Skeletal muscle tissue (tissue), 4 donors: ENCODE data around the gene PLEKHA7. TPM values are rescaled to one million over a fixed set of nuclear protein-coding genes. Genes with fewer than 3 reads are reported as not detected.

ENCODE experiments used
- H3K27ac ChIP-seq: one replicate; pipeline ENCODE4 v1.7.0; 2013; ENCODE audit warnings: mild to moderate bottlenecking, low read depth, low read length, inconsistent platforms
- H3K27me3 ChIP-seq, 3 donors: one replicate each; pipeline ENCODE4 v1.7.0; 2013; ENCODE audit warnings: low read length in 3 of 3; ENCODE audit not compliant: control insufficient read depth in 3 of 3, insufficient read depth in 3 of 3
- H3K36me3 ChIP-seq, 3 donors: one replicate each; pipeline ENCODE4 v1.7.0; 2013; ENCODE audit warnings: low read length in 3 of 3; ENCODE audit not compliant: control insufficient read depth in 3 of 3, insufficient read depth in 3 of 3
- H3K4me1 ChIP-seq, 3 donors: one replicate each; pipeline ENCODE4 v1.7.0; 2013; ENCODE audit warnings: low read length in 3 of 3, mild to moderate bottlenecking in 3 of 3; ENCODE audit not compliant: control insufficient read depth in 3 of 3, insufficient read depth in 3 of 3
- H3K4me3 ChIP-seq, 3 donors: one replicate each; pipeline ENCODE4 v1.7.0; 2013; ENCODE audit warnings: low read length in 3 of 3
- H3K9ac ChIP-seq, 3 donors: one replicate each; pipeline ENCODE4 v1.7.0; 2013; ENCODE audit warnings: low read length in 3 of 3, mild to moderate bottlenecking in 3 of 3, moderate library complexity in 2 of 3, low read depth in 1 of 3
- H3K9me3 ChIP-seq, 3 donors: one replicate each; pipeline ENCODE4 v1.7.0; 2013; ENCODE audit warnings: low read length in 3 of 3; ENCODE audit not compliant: control insufficient read depth in 3 of 3
- total RNA-seq: library from RNA; depleted of rRNA; stranded (reverse); fragments of >200 nt; gene quantifications from one replicate; pipeline ENCODE4 v1.2.3, GENCODE V29; 2014
- donor health status: Osteomylitis.

Gene PLEKHA7
- total RNA-seq, 1 donor from 2014 or later = 5.2 TPM

DNA sequence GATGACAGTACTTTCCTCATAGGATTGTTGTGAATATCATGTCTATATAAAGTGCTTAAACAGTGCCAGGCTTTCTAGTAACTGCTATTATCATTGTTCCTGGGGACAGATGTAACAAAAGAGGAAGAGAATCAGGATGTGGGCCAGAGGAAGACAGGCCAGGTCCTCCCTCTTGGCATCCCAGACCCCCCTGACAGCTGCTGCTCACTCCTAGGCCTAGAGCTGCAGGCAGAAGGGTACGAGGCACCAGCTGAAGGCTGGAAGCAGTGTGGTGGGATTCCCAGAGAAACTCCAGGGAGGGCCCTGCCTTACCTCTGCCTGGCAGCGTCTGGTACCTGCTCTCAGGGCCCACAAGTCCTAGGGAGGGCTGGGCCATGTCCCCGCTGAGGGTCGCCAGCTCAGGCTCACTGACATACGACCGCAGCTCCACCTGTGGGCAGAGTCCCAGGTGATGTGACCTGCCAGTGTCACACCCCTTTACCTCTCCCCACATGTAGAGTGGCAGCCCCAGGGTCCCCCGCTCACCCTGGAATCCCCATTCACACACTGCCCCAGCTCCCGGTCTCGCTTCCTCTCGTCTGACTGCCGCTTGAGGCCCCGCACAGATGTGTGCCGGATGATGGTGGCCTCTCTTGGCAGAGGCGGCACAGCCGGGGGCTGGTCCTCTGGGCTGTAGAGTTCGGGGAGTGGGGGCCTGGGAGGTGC lies 223.6 kb downstream of the PLEKHA7 start:
- Histone ChIP-seq H3K9ac (no peak overlapping the region), H3K27me3 (no peaks in the 10 kb centered on the region), H3K9me3 (no peaks in the 10 kb centered on the region), H3K27ac (no peak overlapping the region), H3K36me3 (no peaks in the 10 kb centered on the region), H3K4me1 (peaks cover 12 to 18% (median 16%) of the 10 kb centered on the region in 3 donors), H3K4me3 (no peak overlapping the region)

DNA sequence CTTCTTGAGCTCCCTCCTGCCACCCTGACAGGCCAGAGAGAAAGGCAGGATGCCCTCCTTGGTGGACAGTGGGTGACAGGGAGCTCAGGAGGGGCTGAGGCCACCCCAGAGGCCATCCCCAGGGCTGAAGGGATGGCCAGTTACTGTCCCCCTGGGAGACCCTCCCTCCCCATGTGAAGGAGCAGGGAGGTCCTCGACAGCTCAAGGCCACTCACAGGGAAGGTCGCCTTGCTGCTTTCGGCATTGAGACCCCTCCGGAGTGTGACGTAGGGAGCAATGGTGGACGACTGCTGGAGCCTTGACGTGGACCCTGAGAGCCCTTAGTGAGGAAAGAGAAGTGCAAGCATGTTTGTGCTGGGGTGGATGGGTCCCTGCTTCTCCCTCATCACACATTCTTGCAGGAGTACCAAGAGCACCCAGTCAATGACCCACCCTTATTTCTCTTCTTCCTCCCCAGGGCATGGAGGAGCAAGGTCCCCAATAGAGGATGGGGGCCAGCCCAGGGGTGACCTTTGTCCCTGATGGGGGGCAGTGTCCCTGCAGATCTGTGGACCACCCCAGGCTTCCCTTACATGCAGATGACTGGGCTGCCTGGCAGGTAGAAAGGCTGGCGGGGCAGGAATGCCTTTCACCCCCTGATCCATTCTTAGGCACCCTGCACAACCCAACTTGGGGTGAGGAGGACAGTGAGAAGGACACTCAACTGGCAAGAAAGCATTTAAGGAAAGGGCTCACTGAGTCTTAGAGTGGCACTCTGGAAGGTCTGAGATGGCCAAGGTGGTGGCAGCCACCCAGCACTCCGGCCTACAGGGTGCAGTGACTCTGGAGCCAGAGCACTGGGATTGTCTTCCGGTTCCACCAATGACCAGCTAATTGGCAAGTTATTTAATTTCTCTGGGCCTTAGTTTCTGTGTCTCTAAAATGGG lies 224.4 kb downstream of the PLEKHA7 start:
- Histone ChIP-seq H3K27me3 (no peaks in the 10 kb centered on the region), H3K9me3 (no peaks in the 10 kb centered on the region), H3K4me1 (peaks cover 12 to 18% (median 17%) of the 10 kb centered on the region in 3 donors), H3K27ac (no peak overlapping the region), H3K9ac (no peak overlapping the region), H3K36me3 (no peaks in the 10 kb centered on the region), H3K4me3 (no peak overlapping the region)

DNA sequence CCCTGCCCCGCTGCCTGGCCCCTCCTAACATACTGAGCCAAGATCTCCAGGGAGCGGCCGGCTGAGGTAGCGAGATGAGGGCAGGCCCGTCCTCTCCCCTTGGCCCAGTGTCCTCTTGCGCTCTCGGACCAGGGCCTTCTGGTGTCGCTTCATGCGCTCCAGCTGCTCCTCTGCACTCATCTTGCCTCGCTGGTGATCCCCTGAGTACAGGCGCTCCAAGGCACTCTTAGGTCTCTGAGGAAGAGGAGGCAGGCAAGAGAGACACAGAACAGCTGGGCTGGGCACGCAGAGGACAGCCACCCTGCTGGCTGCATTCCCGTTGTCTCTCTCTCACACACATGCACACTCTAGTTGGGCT lies 225.2 kb downstream of the PLEKHA7 start:
- Histone ChIP-seq H3K27me3 (no peaks in the 10 kb centered on the region), H3K36me3 (no peaks in the 10 kb centered on the region), H3K4me1 (peaks cover 12 to 18% (median 17%) of the 10 kb centered on the region in 3 donors), H3K9ac (no peak overlapping the region), H3K27ac (no peak overlapping the region), H3K4me3 (no peak overlapping the region), H3K9me3 (no peaks in the 10 kb centered on the region)

DNA sequence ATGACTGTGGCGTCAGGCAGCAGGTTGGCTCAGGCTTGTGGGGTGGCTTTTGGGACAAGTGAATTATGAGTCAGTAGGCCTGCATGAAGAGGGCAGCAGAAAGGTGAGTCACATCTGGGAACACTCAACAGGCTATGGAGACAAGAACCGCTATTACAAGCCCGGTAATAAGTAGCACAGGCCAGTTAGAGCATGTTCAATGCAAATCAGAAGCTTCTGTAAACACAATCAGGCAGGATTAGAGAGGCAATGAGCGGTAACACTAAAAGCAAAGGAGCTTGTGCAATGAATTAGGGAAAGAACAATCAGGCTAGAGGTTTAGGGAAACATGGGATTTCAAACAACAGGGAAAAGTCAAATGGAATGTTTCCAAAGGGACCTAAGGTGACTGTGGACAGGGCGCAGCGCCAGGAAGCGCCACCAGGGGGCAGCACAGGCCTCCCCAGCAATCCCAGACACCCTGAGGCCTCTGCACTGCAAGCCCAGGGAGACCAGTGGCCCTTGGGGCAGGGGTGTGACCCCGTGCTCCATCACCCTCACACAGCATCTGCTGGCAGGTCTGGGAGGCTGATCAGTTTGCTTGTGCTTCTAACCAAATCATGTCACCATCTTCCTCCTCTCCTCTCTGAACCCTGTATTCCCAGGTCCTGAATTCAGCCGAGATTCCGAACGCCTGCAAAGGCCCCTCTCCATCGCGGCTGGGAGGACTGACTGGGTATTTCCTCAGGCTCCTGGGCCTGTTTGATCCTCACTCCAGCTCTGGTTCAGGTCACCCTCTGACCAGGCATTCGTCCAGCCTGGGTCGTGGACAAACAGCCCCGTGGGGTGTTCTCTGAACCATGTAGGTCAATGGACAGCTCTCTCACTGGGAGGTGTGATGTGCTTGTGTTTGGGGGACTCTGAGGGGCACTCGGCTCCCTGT lies 225.8 kb downstream of the PLEKHA7 start:
- H3K9ac ChIP-seq = no peak overlapping the region
- no peaks in the 10 kb centered on the region for H3K9me3 ChIP-seq
- no peak overlapping the region for H3K4me3 ChIP-seq
- peaks cover 12 to 18% (median 17%) of the 10 kb centered on the region in 3 donors for H3K4me1 ChIP-seq
- H3K36me3 ChIP-seq = no peaks in the 10 kb centered on the region
- no peak overlapping the region for H3K27ac ChIP-seq
- no peaks in the 10 kb centered on the region for H3K27me3 ChIP-seq

DNA sequence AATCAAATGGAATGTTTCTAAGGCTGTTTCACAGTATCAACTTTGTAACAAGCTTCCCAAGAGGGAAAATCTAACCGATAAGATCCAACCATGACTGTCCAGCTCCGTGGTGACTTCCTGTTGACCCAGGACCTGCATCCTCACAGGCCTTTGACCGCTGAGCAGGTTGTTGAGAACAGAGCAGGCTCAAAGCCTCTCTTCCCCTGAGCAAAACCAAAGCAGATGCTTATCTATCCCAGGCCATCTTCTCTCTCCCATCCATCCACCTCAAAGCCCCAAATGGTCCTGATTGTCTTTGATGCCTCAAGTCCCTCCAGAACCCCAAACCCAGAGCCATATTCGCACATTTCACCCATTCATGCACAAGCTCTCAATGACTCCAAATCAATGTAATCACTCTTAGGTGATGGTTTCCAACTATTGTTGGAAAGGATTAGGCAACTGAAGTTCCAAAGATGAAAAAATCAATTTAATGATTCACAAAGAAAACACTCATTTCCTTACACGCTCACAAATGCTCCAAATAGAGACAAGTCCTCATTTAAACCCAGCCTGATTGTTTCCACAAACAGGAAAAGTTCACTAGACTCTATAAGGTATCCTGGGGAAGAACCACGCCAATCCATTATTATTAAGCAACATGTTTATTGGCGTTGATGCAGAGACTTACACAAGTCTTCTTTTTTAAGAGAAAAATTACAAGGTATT lies 227.0 kb downstream of the PLEKHA7 start:
- no peak overlapping the region for H3K27ac ChIP-seq
- H3K4me3 ChIP-seq = no peak overlapping the region
- H3K9ac ChIP-seq = no peak overlapping the region
- H3K36me3 ChIP-seq = no peaks in the 10 kb centered on the region
- H3K27me3 ChIP-seq = no peaks in the 10 kb centered on the region
- H3K4me1 ChIP-seq = peaks cover 12 to 17% (median 14%) of the 10 kb centered on the region in 3 donors
- H3K9me3 ChIP-seq = no peaks in the 10 kb centered on the region

DNA sequence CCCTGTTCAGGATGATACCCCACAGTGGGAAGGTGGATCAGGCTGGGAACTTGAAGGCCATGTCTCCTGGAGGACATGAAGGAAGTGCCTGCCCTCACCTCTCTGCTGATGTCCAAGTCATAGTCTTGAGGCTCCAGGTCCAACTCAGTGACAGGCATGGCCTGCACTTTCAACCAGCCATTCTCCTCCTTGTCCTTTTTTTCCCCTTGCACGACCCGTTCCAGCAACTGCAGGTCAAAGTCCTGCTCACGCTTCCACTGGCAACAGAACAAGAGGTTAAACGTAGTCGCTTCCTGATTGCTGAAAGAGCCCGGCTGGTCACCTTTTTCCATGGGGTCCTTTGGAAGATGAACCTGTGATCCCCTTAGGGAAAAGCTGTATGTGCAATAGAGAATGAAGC lies 228.1 kb downstream of the PLEKHA7 start:
- no peak overlapping the region for H3K27ac ChIP-seq

DNA sequence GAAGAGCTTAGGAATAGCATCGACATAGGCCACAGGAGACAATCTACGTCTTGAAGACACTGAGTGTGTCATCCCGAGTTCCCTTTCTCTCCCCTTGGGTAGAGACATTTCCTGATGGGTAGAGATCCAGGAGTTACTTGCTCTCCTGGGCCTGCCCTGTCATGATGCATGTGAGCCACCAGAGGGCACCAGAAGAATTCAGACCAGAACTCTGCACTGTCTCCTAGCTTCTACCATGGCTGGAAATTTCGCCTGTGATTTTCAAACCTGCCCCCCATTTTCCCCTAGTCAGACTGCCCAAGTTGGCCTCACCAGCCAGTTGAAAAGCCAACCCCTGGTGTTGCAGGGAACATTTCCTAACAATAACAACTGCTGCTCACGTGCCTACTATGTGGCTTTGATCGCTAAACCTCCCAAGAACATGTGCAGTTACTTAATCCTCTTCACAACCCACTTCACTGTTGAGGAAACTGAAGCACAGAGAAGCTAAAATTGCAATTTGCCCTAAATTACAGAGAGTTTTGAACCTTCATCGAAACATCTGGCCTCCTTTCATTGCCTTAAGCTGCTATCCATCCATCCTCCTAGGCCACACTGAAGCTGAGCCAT lies 228.6 kb downstream of the PLEKHA7 start:
- H3K36me3 ChIP-seq = no peaks in the 10 kb centered on the region
- H3K27me3 ChIP-seq = no peaks in the 10 kb centered on the region
- no peak overlapping the region for H3K27ac ChIP-seq
- peaks cover 4 to 11% (median 6%) of the 10 kb centered on the region in 3 donors for H3K4me1 ChIP-seq
- H3K9ac ChIP-seq = peak overlapping the region in 1 of 3 donors; percentile 19
- H3K9me3 ChIP-seq = no peaks in the 10 kb centered on the region
- H3K4me3 ChIP-seq = no peak overlapping the region

More for the DNA sequence above, 228.1 kb downstream of the PLEKHA7 start:
- Histone ChIP-seq H3K36me3 (no peaks in the 10 kb centered on the region), H3K4me1 (peaks cover 8 to 11% (median 9%) of the 10 kb centered on the region in 3 donors), H3K4me3 (no peak overlapping the region), H3K9ac (peak overlapping the region in 1 of 3 donors; percentile 19), H3K27me3 (no peaks in the 10 kb centered on the region), H3K9me3 (no peaks in the 10 kb centered on the region)

DNA sequence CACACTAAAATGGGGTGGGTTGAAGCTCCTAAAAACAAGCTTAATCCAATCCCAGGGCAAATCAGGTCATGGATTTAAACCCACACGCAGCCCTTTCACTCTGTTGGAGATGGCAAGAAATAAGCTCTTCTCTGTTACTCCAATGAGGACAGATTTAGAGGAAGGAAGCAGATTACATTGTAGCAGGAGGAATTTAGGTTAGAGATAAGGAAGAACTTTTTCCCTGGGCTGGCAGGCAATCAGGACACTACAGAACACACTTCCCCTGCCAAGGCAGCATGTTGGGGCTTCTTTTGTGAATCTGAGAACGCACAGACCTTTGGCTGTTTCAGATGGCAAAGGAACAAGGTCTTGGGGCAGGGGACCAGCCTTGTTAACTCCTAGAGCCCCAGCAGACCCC lies 229.5 kb downstream of the PLEKHA7 start:
- no peaks in the 10 kb centered on the region for H3K36me3 ChIP-seq
- H3K27ac ChIP-seq = no peak overlapping the region

DNA sequence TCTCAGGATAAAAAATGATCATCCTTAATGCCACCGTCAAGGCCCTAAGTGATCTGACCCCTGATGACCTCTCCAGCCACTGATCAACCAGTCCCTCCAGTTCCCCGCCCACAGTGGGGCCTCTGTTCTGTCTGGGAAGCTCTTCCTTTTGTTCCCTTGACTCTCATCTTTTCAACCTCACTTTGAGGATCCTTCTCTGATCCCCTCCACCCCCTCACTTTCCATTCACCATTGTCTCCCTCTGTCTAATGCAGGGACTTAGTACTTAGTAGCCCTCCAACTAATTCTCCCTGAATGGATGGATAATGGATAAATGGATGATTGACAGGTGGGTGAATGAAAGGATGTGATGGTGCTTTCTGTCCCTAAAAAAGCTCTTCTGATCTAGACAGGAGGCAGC lies 230.1 kb downstream of the PLEKHA7 start:
- Histone ChIP-seq H3K27me3 (no peaks in the 10 kb centered on the region), H3K4me3 (no peak overlapping the region), H3K27ac (no peak overlapping the region), H3K36me3 (no peaks in the 10 kb centered on the region), H3K9me3 (no peaks in the 10 kb centered on the region), H3K9ac (no peak overlapping the region), H3K4me1 (peaks cover 4 to 10% (median 4%) of the 10 kb centered on the region in 3 donors)

More for the DNA sequence above, 229.5 kb downstream of the PLEKHA7 start:
- H3K27me3 ChIP-seq = no peaks in the 10 kb centered on the region
- H3K9ac ChIP-seq = no peak overlapping the region
- no peak overlapping the region for H3K4me3 ChIP-seq
- H3K9me3 ChIP-seq = no peaks in the 10 kb centered on the region
- H3K4me1 ChIP-seq = peaks cover 4 to 11% (median 4%) of the 10 kb centered on the region in 3 donors
